ENCODE measurements around the gene GRID2.

DNA sequence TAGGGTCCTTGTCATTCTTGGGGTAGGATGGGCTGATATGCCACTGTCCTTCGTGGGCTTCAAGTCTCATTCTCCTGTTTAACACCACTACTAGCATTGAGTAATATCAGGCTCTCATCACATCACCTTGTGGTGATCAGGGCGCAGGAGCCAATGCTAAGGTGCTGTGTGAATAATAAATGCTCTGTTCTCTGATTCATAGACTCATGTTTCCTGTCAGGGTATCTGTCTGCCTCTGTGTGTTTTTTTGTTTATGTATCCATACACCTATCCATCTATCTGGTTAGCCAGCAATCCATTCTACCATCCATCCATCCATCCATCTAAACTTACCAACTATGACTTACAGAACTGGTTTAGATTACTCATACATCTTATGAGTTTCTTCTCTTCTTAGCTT, 999.7 kb downstream of the GRID2 start:
- TF ChIP-seq, protein P1, sequence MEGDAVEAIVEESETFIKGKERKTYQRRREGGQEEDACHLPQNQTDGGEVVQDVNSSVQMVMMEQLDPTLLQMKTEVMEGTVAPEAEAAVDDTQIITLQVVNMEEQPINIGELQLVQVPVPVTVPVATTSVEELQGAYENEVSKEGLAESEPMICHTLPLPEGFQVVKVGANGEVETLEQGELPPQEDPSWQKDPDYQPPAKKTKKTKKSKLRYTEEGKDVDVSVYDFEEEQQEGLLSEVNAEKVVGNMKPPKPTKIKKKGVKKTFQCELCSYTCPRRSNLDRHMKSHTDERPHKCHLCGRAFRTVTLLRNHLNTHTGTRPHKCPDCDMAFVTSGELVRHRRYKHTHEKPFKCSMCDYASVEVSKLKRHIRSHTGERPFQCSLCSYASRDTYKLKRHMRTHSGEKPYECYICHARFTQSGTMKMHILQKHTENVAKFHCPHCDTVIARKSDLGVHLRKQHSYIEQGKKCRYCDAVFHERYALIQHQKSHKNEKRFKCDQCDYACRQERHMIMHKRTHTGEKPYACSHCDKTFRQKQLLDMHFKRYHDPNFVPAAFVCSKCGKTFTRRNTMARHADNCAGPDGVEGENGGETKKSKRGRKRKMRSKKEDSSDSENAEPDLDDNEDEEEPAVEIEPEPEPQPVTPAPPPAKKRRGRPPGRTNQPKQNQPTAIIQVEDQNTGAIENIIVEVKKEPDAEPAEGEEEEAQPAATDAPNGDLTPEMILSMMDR (IDR thresholded peaks at IDR 0.05) = no peak
- TF ChIP-seq ZFX (IDR thresholded peaks at IDR 0.05; ENCODE audit: borderline replicate concordance) = no peak
